Choroid plexus epithelial cell (primary cell): ENCODE data around the gene PLA2G2D.

Source experiments
- DNase-seq: peaks from one replicate; pipeline ENCODE4 v3.0.0-alpha.2; 2010; ENCODE audit warnings: low read depth
- H3K4me3 ChIP-seq: 2 replicates; pipeline ENCODE4 v1.5.1; 2011; ENCODE audit warnings: low read depth, mild to moderate bottlenecking, control low read depth, low read length, moderate library complexity
- CTCF ChIP-seq: conservative IDR thresholded peaks from 2 replicates; pipeline ENCODE4 v1.5.1; 2011; ENCODE audit warnings: low read depth, mild to moderate bottlenecking, control low read depth, inconsistent platforms, low read length, moderate library complexity

PLA2G2D gene

GRCh38 chr1:20075345-20075744, 44.0 kb downstream of the PLA2G2D start:
- TF ChIP-seq CTCF, result no peak
- no peak for DNase-seq
- H3K4me3 ChIP-seq, result no peak overlapping the region

DNA sequence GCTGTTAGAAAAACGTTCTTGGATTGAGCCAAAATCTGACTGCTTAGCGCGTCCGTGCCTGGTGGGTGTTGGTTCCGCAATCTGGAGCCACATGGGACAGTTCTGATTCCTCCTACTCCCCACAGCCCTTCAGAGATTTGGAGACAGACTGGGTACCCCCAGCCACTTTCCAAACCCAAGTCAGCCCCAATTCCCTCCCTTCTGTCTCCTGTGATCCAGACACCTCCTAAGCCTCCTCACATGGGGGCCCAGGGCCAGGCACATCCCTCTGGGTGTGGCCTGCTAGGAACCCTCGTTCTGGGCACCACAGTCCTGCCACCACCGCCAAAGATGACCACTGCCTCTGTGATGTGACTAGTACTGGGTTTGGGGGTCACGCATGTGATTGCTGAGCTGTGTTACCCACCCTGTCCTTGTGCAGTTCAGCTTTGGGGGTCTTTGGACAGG, 44.6 kb downstream of the PLA2G2D start:
- H3K4me3 ChIP-seq, result no peak overlapping the region
- TF ChIP-seq CTCF, result no peak
- no peak for DNase-seq

DNA sequence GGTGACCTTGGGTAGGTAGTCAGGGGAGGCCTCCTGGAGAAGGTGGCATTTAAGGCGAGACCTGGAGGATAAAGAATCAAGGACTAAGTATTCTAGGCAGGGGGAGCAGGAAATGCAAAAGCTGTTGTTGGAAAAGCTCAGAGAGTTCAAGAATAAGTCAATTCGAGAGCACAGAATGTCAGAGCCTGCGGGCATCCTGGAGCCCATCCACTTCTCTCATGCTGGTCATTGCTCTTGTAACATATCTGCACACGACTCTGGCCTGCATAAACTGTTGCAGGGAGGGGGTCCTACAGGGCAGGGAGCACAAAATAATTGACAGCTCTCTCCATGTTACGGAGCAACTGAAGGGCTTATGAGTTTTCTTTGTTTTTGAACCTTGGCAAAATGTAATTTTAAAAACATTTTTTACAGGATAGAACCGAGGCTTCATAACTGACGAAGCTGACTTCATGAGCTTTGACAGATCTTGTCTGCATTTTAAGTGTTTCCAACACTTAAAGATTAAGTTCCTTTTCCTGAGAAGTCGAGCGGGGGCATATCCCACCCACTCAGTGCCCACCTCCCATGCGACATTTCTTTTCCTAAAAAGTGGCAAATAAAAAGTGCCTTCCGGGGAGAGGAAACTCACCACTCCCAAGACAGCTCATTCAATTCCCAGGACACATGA, 45.1 kb downstream of the PLA2G2D start:
- no peak for TF ChIP-seq CTCF
- no peak overlapping the region for H3K4me3 ChIP-seq
- DNase-seq, result no peak

DNA sequence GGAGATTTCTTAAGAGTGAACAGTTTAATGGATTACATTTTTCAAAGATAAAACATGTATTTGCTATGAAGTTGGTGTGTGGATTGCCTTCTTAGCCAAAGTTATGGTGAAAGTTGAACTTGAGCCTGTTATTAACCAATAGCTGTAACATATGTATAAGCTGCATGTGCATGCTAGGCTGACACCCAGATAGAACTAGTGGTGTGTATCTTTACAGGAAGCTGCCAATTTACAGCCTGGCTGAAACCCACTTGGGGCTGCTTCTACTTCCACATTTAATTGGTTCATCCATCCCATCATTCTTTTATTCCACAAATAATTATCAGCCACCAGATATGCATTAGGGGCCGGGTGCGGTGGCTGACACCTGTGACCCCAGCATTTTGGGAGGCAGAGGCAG, 46.1 kb downstream of the PLA2G2D start:
- no peak overlapping the region for H3K4me3 ChIP-seq
- no peak for TF ChIP-seq CTCF
- no peak for DNase-seq

DNA sequence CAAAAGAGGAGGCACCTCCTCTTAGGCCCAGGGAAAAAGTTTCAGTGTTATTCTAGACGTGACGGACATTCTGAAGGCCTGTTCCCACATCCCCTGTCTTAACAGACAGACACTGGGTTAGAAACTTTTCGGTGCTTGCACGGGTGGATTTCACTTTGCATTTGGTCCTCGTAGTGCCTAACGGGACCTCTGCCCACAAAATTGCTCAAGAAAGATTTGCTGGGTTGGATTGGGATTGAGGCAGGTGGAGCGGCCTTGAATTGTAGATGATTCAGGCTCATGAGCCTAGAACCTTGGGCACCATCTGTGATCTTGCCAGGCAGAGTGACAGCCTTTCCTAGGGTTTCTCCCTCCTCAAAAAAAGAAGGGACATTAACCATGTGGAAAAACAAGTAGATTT, 46.6 kb downstream of the PLA2G2D start:
- no peak for DNase-seq
- no peak for TF ChIP-seq CTCF
- H3K4me3 ChIP-seq, result no peak overlapping the region

GRCh38 chr1:20071416-20071815, 47.9 kb downstream of the PLA2G2D start:
- no peak for TF ChIP-seq CTCF
- no peak for DNase-seq
- H3K4me3 ChIP-seq, result no peak overlapping the region

- no peak overlapping the region for H3K4me3 ChIP-seq
- TF ChIP-seq CTCF, result no peak
- DNase-seq, result no peak
Observed at GRCh38 chr1:20070357-20070756, 49.0 kb downstream of the PLA2G2D start.
